Nephron progenitor cell (in vitro differentiated cells): ENCODE data around the gene USP15.
A peak's percentile ranks its signal among the peaks of the same experiment; 100 is the strongest.

Experiments used
- DNase-seq: peaks from one replicate; pipeline ENCODE4 v3.0.0; 2021
- H3K27ac Mint-ChIP-seq: 2 replicates; pipeline ENCODE4 v1.8.0; 2021; ENCODE audit warnings: mild to moderate bottlenecking, moderate library complexity, mixed read lengths
- H3K27me3 Mint-ChIP-seq: 2 replicates; pipeline ENCODE4 v1.8.0; 2021; ENCODE audit warnings: mild to moderate bottlenecking, low read depth, mixed read lengths; ENCODE audit not compliant: poor library complexity
- H3K36me3 Mint-ChIP-seq: 2 replicates; pipeline ENCODE4 v1.8.0; 2021; ENCODE audit warnings: low read depth, mixed read lengths
- H3K4me1 Mint-ChIP-seq: 2 replicates; pipeline ENCODE4 v1.8.0; 2021; ENCODE audit warnings: mixed read lengths
- H3K4me3 Mint-ChIP-seq: 2 replicates; pipeline ENCODE4 v1.8.0; 2021; ENCODE audit warnings: mild to moderate bottlenecking, moderate library complexity, mixed read lengths
- H3K9me3 Mint-ChIP-seq: 2 replicates; pipeline ENCODE4 v1.8.0; 2021; ENCODE audit warnings: mild to moderate bottlenecking, moderate library complexity, mixed read lengths
- TF ChIP-seq, protein P1 (sequence below): fragments of 200-600 bp; sonication (generic); IDR thresholded peaks from 2 replicates; pipeline ENCODE4 v1.5.0; 2021; ENCODE audit warnings: antibody characterized with exemption

USP15 gene

DNA sequence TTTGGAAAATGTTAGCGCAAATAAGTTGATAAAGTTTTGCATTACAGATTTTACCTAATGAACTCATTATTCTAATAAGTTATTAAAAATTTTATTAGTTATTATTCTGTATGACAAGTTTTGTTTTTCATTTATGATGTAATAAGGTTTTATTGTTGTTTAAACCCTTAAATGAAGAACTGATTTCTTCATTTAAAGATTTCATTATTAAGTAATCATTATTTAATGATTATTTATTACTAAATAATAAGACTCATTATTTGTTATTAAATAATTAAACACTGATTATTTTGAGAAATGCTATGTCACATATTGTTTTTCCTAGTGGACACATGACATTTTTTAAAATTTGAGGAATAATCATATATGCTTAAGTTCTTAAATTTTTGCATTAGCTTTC lies 34.2 kb downstream of the USP15 start:
- Mint-ChIP-seq H3K27ac (no peak overlapping the region), H3K4me1 (peaks cover 5% of the 10 kb centered on the region), H3K36me3 (peaks cover 69% of the 10 kb centered on the region), H3K27me3 (no peaks in the 10 kb centered on the region), H3K9me3 (peaks cover 23% of the 10 kb centered on the region), H3K4me3 (no peak overlapping the region)
- no peak for DNase-seq
- TF ChIP-seq, protein P1, sequence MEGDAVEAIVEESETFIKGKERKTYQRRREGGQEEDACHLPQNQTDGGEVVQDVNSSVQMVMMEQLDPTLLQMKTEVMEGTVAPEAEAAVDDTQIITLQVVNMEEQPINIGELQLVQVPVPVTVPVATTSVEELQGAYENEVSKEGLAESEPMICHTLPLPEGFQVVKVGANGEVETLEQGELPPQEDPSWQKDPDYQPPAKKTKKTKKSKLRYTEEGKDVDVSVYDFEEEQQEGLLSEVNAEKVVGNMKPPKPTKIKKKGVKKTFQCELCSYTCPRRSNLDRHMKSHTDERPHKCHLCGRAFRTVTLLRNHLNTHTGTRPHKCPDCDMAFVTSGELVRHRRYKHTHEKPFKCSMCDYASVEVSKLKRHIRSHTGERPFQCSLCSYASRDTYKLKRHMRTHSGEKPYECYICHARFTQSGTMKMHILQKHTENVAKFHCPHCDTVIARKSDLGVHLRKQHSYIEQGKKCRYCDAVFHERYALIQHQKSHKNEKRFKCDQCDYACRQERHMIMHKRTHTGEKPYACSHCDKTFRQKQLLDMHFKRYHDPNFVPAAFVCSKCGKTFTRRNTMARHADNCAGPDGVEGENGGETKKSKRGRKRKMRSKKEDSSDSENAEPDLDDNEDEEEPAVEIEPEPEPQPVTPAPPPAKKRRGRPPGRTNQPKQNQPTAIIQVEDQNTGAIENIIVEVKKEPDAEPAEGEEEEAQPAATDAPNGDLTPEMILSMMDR, result no peak

DNA sequence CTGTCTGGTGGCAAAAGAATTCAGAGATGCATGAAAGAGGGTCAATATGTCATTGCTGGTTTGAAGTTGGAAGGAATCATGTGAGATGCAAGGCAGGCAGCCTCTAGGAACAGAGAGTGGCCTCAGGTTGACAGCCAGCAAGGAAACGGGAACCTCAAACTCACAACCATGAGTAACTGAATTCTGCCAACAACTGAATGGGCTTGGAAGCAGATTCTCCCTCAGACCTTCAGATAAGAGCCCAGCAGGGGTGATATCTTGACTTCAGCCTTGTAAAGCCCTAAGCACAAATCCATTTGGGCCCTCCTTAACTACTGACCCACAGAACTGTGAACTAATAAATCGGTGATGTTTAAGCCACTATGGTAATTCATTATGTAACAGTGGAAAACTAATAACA lies 35.8 kb downstream of the USP15 start:
- H3K4me3 Mint-ChIP-seq, result no peak overlapping the region
- H3K9me3 Mint-ChIP-seq, result peaks cover 8% of the 10 kb centered on the region
- peak overlapping the region; percentile 13 for H3K27ac Mint-ChIP-seq
- peaks cover 65% of the 10 kb centered on the region for H3K36me3 Mint-ChIP-seq
- peaks cover 5% of the 10 kb centered on the region for H3K4me1 Mint-ChIP-seq
- TF ChIP-seq, protein P1, result no peak
- no peak for DNase-seq
- H3K27me3 Mint-ChIP-seq, result no peaks in the 10 kb centered on the region

DNA sequence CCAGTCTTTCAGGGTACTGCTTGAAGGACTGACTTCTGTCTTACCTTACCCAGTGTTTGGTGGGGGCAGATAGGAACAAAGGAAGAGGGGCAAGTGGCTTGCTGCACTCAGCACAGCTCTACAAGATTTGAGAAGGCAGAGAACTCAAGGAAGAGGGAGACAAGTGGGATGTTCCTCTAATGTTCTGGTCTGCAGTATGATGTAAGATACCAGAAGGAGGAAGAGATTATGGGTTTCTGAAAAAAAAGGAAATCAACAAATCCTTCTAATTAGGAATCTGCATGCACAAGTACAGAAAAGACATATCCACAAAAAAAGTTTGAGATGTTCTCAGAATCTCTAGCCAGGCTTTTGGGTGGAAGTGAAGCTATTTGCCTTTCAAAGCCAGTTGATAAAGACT lies 37.1 kb downstream of the USP15 start:
- Mint-ChIP-seq H3K27me3 (no peaks in the 10 kb centered on the region), H3K9me3 (peaks cover 6% of the 10 kb centered on the region)
- TF ChIP-seq, protein P1, result no peak

DNA sequence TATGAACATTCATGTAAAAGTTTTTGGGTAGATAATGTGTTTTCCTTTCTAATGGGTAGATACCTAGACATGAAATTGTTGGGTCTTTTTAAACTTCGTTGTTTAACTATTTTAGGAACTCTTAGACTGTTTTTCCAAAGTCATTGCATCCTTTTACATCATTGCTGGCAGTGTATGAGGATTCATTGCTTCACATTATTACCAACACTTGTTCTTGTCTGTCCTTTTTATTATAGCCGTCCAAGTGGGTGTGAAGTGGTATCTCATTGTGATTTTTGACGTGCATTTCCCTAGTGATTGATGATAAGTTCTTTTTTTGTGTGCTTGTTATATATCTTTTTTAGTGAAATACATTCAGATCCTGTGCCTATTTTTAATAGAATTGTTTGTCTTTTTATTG lies 39.4 kb downstream of the USP15 start:
- H3K9me3 Mint-ChIP-seq, result peaks cover 25% of the 10 kb centered on the region
- no peaks in the 10 kb centered on the region for H3K4me1 Mint-ChIP-seq
- H3K27me3 Mint-ChIP-seq, result no peaks in the 10 kb centered on the region
- H3K27ac Mint-ChIP-seq, result no peak overlapping the region
- no peak for DNase-seq
- peaks cover 92% of the 10 kb centered on the region for H3K36me3 Mint-ChIP-seq
- no peak overlapping the region for H3K4me3 Mint-ChIP-seq
- TF ChIP-seq, protein P1, result no peak

More for the DNA sequence above, 37.1 kb downstream of the USP15 start:
- H3K27ac Mint-ChIP-seq, result no peak overlapping the region
- peaks cover 5% of the 10 kb centered on the region for H3K4me1 Mint-ChIP-seq
- H3K4me3 Mint-ChIP-seq, result no peak overlapping the region
- no peak for DNase-seq
- peaks cover 74% of the 10 kb centered on the region for H3K36me3 Mint-ChIP-seq

DNA sequence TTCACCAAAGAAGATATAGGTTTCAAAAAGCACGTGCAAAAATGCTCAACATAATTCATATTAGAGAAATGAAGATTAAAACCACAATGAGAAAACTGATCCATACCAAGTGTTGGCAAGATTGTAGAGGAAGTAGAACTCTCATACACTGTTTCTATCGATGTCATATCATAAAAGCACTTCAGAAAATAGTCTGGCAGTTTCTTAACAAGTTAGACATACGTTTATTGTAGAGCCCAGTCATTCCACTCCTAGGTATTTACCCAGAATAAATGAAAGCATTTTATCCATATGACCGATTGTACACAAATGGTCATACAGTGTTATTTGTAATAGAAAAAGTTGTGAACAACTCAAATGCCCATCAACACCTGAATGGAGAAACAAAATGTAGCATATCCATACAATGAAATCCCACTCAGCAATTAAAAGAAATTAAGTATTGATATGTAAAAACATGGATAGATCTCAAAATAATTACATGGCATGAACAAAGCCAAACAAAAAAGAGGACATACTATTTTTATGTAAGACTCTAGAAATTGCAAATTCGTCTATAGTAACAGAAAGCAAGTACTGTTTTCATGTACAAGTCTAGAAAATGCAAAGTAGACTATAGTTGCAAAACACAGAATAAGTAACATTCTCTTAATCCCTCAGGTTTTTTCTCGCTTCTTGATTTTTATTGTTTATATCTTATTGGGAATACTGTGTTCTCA lies 41.0 kb downstream of the USP15 start:
- no peak overlapping the region for H3K4me3 Mint-ChIP-seq
- no peaks in the 10 kb centered on the region for H3K4me1 Mint-ChIP-seq
- no peak for DNase-seq
- no peaks in the 10 kb centered on the region for H3K27me3 Mint-ChIP-seq
- H3K36me3 Mint-ChIP-seq, result peaks cover 92% of the 10 kb centered on the region
- no peak overlapping the region for H3K27ac Mint-ChIP-seq
- H3K9me3 Mint-ChIP-seq, result peaks cover 36% of the 10 kb centered on the region
- TF ChIP-seq, protein P1, result no peak

DNA sequence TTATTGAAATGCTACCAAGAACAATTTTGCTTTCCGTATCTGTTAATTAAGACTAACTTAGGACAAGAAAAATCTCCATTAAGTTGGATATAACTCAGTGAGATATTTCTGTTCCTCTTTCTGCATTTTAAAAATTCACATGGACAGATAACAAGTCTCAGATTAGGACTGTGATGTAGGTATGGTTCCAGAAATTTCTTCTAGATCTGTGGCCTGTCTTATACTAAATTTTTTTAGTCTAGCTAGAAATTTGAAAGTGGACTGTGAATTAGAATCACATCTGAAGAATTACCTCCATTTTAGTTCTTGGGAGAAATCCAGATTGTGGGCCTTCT lies 41.6 kb downstream of the USP15 start:
- Mint-ChIP-seq H3K27me3 (no peaks in the 10 kb centered on the region), H3K9me3 (peaks cover 36% of the 10 kb centered on the region), H3K36me3 (peaks cover 92% of the 10 kb centered on the region), H3K4me3 (no peak overlapping the region), H3K27ac (no peak overlapping the region), H3K4me1 (no peaks in the 10 kb centered on the region)
- no peak for DNase-seq
- TF ChIP-seq, protein P1, result no peak
